ENCODE data around the gene FXR2. TPM values are rescaled to one million over a fixed set of nuclear protein-coding genes. Genes with fewer than 3 reads are reported as not detected.

Gene FXR2
- total RNA-seq, 1 donor from 2014 or later, result 43.2 TPM

- no peak for TF ChIP-seq CTCF (IDR thresholded peaks at IDR 0.05; ENCODE audit: insufficient read depth, low read length, severe bottlenecking)
- Histone ChIP-seq H3K27me3 (ENCODE audit: control insufficient read depth, insufficient read depth, low read length) (no peaks in the 10 kb centered on the region), H3K4me3 (ENCODE audit: low read depth, low read length) (no peak overlapping the region), H3K36me3 (ENCODE audit: control insufficient read depth, insufficient read depth, low read length) (peaks cover 40% of the 10 kb centered on the region)
- FAIRE-seq (peak; percentile 76), DNase-seq (ENCODE audit: low read depth) (no peak)
These were observed 37.1 kb downstream of the FXR2 start for GRCh38 chr17:7577327-7578199.

- FAIRE-seq (no peak), DNase-seq (ENCODE audit: low read depth) (no peak)
- no peak for TF ChIP-seq CTCF (IDR thresholded peaks at IDR 0.05; ENCODE audit: insufficient read depth, low read length, severe bottlenecking)
- H3K36me3 ChIP-seq (ENCODE audit: control insufficient read depth, insufficient read depth, low read length), result peaks cover 38% of the 10 kb centered on the region
- H3K4me3 ChIP-seq (ENCODE audit: low read depth, low read length), result no peak overlapping the region
- no peaks in the 10 kb centered on the region for H3K27me3 ChIP-seq (ENCODE audit: control insufficient read depth, insufficient read depth, low read length)
These were observed 38.2 kb downstream of the FXR2 start for GRCh38 chr17:7576432-7576937.

GRCh38 chr17:7575959-7576358 lies 38.7 kb downstream of the FXR2 start:
- no peak overlapping the region for H3K4me3 ChIP-seq (ENCODE audit: low read depth, low read length)
- H3K27me3 ChIP-seq (ENCODE audit: control insufficient read depth, insufficient read depth, low read length), result no peaks in the 10 kb centered on the region
- no peak for FAIRE-seq
- DNase-seq (ENCODE audit: low read depth), result no peak
- TF ChIP-seq CTCF (IDR thresholded peaks at IDR 0.05; ENCODE audit: insufficient read depth, low read length, severe bottlenecking), result no peak
- peaks cover 40% of the 10 kb centered on the region for H3K36me3 ChIP-seq (ENCODE audit: control insufficient read depth, insufficient read depth, low read length)

- DNase-seq (ENCODE audit: low read depth) (no peak), FAIRE-seq (no peak)
- TF ChIP-seq CTCF (IDR thresholded peaks at IDR 0.05; ENCODE audit: insufficient read depth, low read length, severe bottlenecking), result no peak
- no peak overlapping the region for H3K4me3 ChIP-seq (ENCODE audit: low read depth, low read length)
- H3K27me3 ChIP-seq (ENCODE audit: control insufficient read depth, insufficient read depth, low read length), result no peaks in the 10 kb centered on the region
- H3K36me3 ChIP-seq (ENCODE audit: control insufficient read depth, insufficient read depth, low read length), result peaks cover 39% of the 10 kb centered on the region
These were observed 39.2 kb downstream of the FXR2 start for GRCh38 chr17:7575481-7575883.

GRCh38 chr17:7574176-7574953 lies 40.3 kb downstream of the FXR2 start:
- H3K4me3 ChIP-seq (ENCODE audit: low read depth, low read length), result peak overlapping the region; percentile 100
- no peak for DNase-seq (ENCODE audit: low read depth)
- FAIRE-seq, result peak; percentile 40
- H3K36me3 ChIP-seq (ENCODE audit: control insufficient read depth, insufficient read depth, low read length), result peaks cover 45% of the 10 kb centered on the region
- no peak for TF ChIP-seq CTCF (IDR thresholded peaks at IDR 0.05; ENCODE audit: insufficient read depth, low read length, severe bottlenecking)
- H3K27me3 ChIP-seq (ENCODE audit: control insufficient read depth, insufficient read depth, low read length), result no peaks in the 10 kb centered on the region
